Natural killer cell (primary cell): ENCODE data around the gene SEMA4B. TPM values are rescaled to one million over a fixed set of nuclear protein-coding genes. Genes with fewer than 3 reads are reported as not detected.

Experiments
- ATAC-seq, 3 donors: fragments of 150-1000 bp in 2 of 3; fragments of 200-7000 bp in 1 of 3; cut with Tn5 transposase; 1 replicate in 1 of 3; 2 replicates in 2 of 3; pipeline ENCODE4 v1.10.0; 2021; ENCODE audit warnings: mild to moderate bottlenecking in 2 of 3, moderate library complexity in 2 of 3
- DNase-seq, 2 donors: peaks; one replicate each; pipeline versions ENCODE4 v3.0.0 to v3.0.0-alpha.2; 2013 to 2021; ENCODE audit warnings: mixed read lengths in 1 of 2
- H3K27ac ChIP-seq: one replicate; pipeline ENCODE4 v1.5.1; 2013; ENCODE audit warnings: mild to moderate bottlenecking, low read length
- H3K27me3 ChIP-seq: one replicate; pipeline ENCODE4 v1.6.1; 2013; ENCODE audit warnings: low read length; ENCODE audit not compliant: control insufficient read depth, insufficient read depth
- H3K36me3 ChIP-seq: one replicate; pipeline ENCODE4 v1.6.1; 2013; ENCODE audit warnings: low read length; ENCODE audit not compliant: control insufficient read depth, insufficient read depth
- H3K4me1 ChIP-seq: one replicate; pipeline ENCODE4 v1.6.1; 2013; ENCODE audit warnings: low read length; ENCODE audit not compliant: control insufficient read depth, insufficient read depth
- H3K4me3 ChIP-seq: one replicate; pipeline ENCODE4 v1.5.1; 2013; ENCODE audit warnings: low read length
- H3K9me3 ChIP-seq: one replicate; pipeline ENCODE4 v1.6.1; 2013; ENCODE audit warnings: low read length; ENCODE audit not compliant: control insufficient read depth, insufficient read depth
- H3K27ac Mint-ChIP-seq, 2 donors: one replicate each; pipeline ENCODE4 v1.8.0; 2022; ENCODE audit warnings: mild to moderate bottlenecking in 2 of 2, mixed read lengths in 2 of 2, moderate library complexity in 1 of 2
- H3K27me3 Mint-ChIP-seq, 2 donors: one replicate each; pipeline ENCODE4 v1.8.0; 2022; ENCODE audit warnings: low read depth in 2 of 2, mixed read lengths in 2 of 2
- H3K36me3 Mint-ChIP-seq: one replicate; pipeline ENCODE4 v1.8.0; 2022; ENCODE audit warnings: mixed read lengths
- H3K4me1 Mint-ChIP-seq, 2 donors: one replicate each; pipeline ENCODE4 v1.8.0; 2022; ENCODE audit warnings: mixed read lengths in 2 of 2
- H3K4me3 Mint-ChIP-seq: one replicate; pipeline ENCODE4 v1.8.0; 2022; ENCODE audit warnings: mild to moderate bottlenecking, moderate library complexity, mixed read lengths
- H3K9me3 Mint-ChIP-seq, 2 donors: one replicate each; pipeline ENCODE4 v1.8.0; 2022; ENCODE audit warnings: mixed read lengths in 2 of 2
- WGBS: methylation state at CpG from one replicate; pipeline ENCODE4 v1.1.7; 2013; ENCODE audit warnings: missing lambda C conversion rate; ENCODE audit not compliant: insufficient coverage; 5-methylcytosine and 5-hydroxymethylcytosine counted together
- intact Hi-C: fragments of 100-400 bp; cut with micrococcal nuclease; formaldehyde crosslinking; loops from one replicate; pipeline ENCODE4 v1.14.2; 2022
- total RNA-seq, 4 donors: library from RNA; stranded (reverse); fragments of 120-200 nt in 1 of 4; gene quantifications; one replicate each; pipeline versions ENCODE4 v1.2.3 to v1.2.4, GENCODE V29; 2013 to 2022
- TF ChIP-seq, protein P1 (sequence below): fragments of 200-600 bp; IDR thresholded peaks from one replicate; pipeline ENCODE4 v1.8.0; 2022; ENCODE audit warnings: antibody characterized with exemption

The SEMA4B gene
- total RNA-seq, 3 donors from 2014 or later (not counting 1 experiment from before 2014, with no cell fraction given), result 13.1 to 28.1 (median 25.0) TPM

DNA sequence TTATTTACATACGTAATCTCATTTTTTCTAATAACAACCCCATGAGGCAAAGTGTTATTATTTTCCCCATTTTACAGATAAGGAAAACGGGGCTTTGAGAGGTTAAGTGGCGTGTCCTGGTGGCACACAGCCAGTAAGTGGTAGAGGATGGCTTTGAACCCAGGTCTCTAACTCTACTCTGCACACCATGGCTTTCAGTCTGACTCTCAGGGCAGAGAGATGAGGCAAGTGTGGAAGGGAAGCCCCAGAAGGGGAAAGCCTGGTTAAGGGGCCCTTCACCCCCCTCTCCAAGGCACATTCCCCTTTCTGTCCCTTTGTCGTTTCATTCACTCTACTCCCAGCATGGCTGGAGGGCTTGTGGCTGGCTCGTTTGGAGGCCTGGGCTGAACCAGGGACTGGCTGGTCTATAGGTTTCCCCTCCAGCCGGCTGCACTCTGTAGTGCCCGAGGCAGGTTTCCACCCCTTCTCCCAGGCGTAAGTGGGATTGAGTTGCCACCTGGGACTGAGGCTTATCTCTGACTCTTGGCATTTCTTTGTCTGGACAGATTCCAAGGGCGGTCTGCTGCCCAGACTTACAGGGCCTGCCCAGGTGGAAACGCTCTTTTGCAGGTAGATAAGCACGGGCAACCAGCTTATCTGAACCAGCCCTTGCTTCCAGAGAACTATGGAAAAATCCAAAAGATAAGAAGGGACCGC, 12.1 kb downstream of the SEMA4B start:
- 80% methylated on average over 9 of the region's 12 CpGs for WGBS
- no peaks in the 10 kb centered on the region for H3K27me3 ChIP-seq
- H3K9me3 Mint-ChIP-seq, result no peaks in the 10 kb centered on the region
- no peak for ATAC-seq
- no peaks in the 10 kb centered on the region for H3K27me3 Mint-ChIP-seq
- peaks cover 8% of the 10 kb centered on the region for H3K36me3 ChIP-seq
- H3K4me1 Mint-ChIP-seq, result peaks cover 6 to 12% of the 10 kb centered on the region in 2 donors
- peak overlapping the region in 1 of 2 donors; percentile 20 for H3K27ac Mint-ChIP-seq
- no peaks in the 10 kb centered on the region for H3K36me3 Mint-ChIP-seq
- no peak overlapping the region for H3K4me3 ChIP-seq
- H3K9me3 ChIP-seq, result no peaks in the 10 kb centered on the region
- H3K4me3 Mint-ChIP-seq, result no peak overlapping the region
- peak overlapping the region; percentile 35 for H3K27ac ChIP-seq
- DNase-seq, result no peak
- intact Hi-C loops, result no loop called here
- TF ChIP-seq, protein P1, sequence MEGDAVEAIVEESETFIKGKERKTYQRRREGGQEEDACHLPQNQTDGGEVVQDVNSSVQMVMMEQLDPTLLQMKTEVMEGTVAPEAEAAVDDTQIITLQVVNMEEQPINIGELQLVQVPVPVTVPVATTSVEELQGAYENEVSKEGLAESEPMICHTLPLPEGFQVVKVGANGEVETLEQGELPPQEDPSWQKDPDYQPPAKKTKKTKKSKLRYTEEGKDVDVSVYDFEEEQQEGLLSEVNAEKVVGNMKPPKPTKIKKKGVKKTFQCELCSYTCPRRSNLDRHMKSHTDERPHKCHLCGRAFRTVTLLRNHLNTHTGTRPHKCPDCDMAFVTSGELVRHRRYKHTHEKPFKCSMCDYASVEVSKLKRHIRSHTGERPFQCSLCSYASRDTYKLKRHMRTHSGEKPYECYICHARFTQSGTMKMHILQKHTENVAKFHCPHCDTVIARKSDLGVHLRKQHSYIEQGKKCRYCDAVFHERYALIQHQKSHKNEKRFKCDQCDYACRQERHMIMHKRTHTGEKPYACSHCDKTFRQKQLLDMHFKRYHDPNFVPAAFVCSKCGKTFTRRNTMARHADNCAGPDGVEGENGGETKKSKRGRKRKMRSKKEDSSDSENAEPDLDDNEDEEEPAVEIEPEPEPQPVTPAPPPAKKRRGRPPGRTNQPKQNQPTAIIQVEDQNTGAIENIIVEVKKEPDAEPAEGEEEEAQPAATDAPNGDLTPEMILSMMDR, result no peak
- peaks cover 37% of the 10 kb centered on the region for H3K4me1 ChIP-seq

DNA sequence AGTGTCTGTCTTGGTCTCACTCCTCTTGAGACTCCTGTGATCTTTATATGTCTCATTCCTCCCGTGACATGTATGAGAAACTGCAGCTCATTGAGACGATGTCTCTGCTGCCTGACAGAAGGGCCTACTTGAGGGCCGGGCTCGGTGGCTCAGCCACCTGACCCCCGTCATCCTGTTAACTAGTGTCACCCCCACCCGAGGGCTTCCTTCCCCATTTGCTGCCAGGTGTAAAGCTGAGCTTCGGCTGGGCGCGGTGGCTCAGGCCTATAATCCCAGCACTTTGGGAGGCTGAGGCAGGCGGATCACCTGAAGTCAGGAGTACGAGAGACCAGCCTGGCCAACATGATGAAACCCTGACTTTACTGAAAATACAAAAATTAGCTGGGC, 12.7 kb downstream of the SEMA4B start:
- Mint-ChIP-seq H3K9me3 (no peaks in the 10 kb centered on the region), H3K4me1 (peaks cover 6 to 12% of the 10 kb centered on the region in 2 donors), H3K4me3 (no peak overlapping the region), H3K27me3 (no peaks in the 10 kb centered on the region), H3K36me3 (no peaks in the 10 kb centered on the region), H3K27ac (peak overlapping the region in 1 of 2 donors; percentile 20)
- Histone ChIP-seq H3K27ac (peak overlapping the region; percentile 35), H3K9me3 (no peaks in the 10 kb centered on the region), H3K27me3 (no peaks in the 10 kb centered on the region), H3K4me3 (no peak overlapping the region), H3K4me1 (peaks cover 37% of the 10 kb centered on the region), H3K36me3 (peaks cover 8% of the 10 kb centered on the region)
- TF ChIP-seq, protein P1, result no peak
- ATAC-seq (no peak), DNase-seq (no peak)
- intact Hi-C loops, result no loop called here
- WGBS, result 57% methylated on average over 11 of the region's 11 CpGs

DNA sequence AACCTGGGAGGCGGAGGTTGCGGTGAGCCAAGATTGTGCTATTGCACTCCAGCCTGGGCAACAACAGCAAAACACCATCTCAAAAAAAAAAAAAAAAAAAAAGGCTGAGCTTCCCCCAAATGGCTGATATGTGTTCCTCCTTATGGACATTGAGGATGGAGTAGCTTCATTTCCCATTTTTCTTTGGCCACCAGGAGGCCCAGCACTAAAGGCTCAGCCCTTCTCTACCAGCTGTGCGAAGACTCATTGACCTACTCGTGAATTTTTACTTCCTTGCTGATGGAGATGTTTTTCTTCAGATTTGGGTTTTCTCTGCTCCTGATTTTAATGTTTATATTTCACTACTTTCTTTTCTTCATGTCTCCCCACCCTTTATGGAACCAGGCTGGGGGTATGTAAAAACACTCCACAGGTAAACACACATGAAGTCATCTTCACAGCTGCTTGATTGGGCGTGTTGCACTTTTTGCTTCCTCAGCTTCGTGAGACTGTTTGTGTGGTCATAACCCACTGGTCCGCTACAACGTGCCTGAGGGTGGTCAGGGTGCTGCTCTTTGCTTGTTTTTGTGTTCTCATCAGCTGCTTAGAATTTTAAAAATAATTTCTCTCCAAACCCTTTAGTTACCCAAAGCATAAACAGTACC, 13.5 kb downstream of the SEMA4B start:
- H3K27ac Mint-ChIP-seq, result peak overlapping the region in 1 of 2 donors; percentile 53
- 55% methylated on average over 5 of the region's 8 CpGs for WGBS
- intact Hi-C loops, result loop anchor here (5.0 kb wide), 1 partner anchor 452 kb away; no protein-coding TSS in a partner anchor
- H3K4me3 Mint-ChIP-seq, result no peak overlapping the region
- peak overlapping the region; percentile 35 for H3K27ac ChIP-seq
- ATAC-seq (peak in 2 of 3 donors; percentile 36 to 40), DNase-seq (no peak)
- H3K4me1 ChIP-seq, result peaks cover 38% of the 10 kb centered on the region
- H3K9me3 ChIP-seq, result no peaks in the 10 kb centered on the region
- H3K36me3 Mint-ChIP-seq, result no peaks in the 10 kb centered on the region
- peaks cover 6 to 11% of the 10 kb centered on the region in 2 donors for H3K4me1 Mint-ChIP-seq
- H3K27me3 ChIP-seq, result no peaks in the 10 kb centered on the region
- H3K36me3 ChIP-seq, result peaks cover 8% of the 10 kb centered on the region
- H3K9me3 Mint-ChIP-seq, result no peaks in the 10 kb centered on the region
- no peak overlapping the region for H3K4me3 ChIP-seq
- H3K27me3 Mint-ChIP-seq, result no peaks in the 10 kb centered on the region
- TF ChIP-seq, protein P1, result no peak
